ENCODE measurements around the gene ABHD14A.

The ABHD14A gene

DNA sequence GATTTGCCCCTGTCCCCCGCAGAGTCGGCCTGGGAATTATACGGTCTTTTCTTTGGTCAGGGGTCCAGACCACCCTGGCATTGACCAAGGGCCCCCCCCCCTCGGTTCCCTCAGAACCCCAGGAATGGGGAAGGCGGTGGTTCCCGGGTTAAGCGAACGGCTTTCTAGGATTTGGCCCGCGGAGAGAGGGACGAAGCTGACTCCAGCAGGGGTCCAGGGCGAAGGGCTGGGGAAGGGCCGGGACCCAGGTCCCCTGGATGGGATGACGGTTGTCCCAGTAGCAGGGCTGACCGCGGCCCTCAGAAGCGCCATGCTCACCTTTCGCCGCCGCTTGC is 33.4 kb upstream of the ABHD14A start:
- no peak for DNase-seq (ENCODE audit: low read depth)

DNA sequence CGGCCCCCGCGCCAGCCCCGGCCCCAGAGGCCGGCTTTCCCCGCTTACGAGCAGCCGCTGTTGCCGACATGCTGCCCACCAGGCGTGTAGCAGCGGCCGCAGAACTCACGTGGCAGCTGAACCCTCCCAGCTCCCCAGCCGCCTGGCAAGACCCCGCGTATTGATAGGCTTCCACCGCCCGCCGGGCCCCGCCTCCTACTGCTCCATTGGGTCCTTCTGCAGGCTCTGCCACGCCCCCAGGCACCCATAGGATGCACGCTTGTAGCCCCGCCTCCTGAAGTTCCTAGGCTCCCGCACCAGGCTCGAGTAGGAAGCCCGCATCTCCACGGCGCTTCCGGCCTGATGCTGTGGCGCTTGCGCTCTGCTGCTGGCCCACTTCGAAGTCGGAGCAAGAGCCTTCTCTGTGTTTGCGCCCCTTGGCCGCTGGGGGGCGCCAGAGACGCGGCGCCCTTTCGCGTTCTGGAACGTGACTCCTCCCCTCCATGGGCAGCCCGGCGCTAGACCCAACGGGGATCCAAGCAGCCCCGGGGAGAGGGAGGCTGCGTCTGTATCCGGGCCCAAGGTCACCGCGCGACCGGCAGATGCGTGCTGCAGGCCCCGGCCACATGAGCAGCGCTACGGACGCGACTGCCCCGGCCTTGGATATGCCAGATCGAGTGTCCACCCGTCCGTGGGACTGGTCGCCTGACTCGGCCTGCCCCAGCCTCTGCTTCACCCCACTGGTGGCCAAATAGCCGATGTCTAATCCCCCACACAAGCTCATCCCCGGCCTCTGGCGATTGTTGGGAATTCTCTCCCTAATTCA is 32.9 kb upstream of the ABHD14A start, which contains the start of the genes PARP3 and RRP9:
TSS of gene PARP3 (plus strand) at position 566 of the 805 bp plus-strand sequence. CDS start 993 bp downstream, outside the sequence.
TSS of gene RRP9 (minus strand) at position 107 of the 805 bp plus-strand sequence. CDS start at position 70, 37 bp downstream.
- peak; percentile 100 for DNase-seq (ENCODE audit: low read depth)

DNA sequence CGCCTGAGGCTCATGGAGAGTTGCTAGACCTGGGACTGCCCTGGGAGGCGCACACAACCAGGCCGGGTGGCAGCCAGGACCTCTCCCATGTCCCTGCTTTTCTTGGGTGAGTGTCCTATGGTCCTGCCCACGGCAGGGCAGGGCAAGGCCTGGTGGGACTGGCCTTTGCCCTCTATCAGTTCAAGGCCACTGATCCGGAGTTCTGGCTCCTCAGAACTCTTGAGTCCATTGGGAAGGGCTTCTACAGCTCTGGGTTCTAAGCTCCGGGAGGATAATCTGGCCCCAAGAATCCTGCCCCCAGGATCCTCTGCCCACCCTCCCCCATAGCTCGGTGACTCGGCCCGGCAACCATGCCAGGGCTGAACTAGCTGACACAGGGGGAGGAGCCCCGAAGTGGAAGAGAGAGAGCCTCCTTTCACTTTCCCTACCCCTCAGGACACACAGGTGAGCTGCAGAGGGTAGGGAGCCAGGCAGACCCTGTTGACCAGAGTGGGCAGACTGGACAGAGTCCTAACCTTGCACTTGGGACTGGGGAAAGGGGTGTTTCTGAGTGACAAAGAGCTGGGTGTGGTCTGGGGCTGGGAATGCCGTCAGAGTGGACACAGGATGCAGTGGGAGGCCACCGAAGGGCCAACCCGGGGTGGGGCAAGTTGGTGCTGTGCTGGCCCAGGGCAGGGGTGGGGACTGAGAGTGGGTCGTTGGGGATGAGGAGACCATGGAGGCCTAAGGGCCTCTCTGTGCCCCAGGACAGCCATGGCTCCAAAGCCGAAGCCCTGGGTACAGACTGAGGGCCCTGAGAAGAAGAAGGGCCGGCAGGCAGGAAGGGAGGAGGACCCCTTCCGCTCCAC is 32.0 kb upstream of the ABHD14A start:
- DNase-seq (ENCODE audit: low read depth) = peak; percentile 72

DNA sequence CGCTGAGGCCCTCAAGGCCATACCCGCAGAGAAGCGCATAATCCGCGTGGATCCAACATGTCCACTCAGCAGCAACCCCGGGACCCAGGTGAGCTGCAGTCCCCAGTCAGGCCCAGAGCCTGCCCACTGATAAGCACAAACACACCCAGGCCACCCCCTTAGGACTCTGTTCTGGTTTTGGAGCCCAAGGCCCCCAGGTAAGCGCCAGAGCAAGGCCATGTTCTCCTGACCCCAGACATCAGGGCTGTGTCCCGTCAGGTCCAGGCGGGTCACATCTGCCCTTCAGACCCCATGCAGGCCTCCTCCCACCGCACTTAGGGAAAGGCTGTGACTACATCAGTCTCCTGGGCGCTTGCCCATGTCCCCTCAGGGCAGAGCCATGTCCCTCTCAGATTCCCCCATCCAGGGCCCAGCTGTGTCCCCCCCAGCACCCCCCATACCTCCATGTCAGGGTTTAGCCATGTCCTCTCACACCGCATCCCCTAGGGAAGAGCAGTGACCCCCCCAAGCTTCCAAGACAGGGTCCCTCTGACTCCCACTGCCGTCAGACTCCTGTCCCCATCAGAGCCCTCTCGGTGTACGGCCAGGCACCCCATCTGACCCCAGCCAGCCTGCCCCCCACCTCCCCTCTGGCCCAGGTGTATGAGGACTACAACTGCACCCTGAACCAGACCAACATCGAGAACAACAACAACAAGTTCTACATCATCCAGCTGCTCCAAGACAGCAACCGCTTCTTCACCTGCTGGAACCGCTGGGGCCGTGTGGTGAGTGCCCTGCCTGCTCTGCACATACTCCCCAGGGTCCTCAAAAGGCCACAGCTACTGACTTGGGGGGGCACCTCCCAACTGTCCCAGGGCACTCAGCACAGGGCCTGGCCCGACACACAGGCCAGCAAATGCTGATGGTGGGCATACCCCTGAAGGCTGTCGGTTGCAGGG is 31.1 kb upstream of the ABHD14A start:
- DNase-seq (ENCODE audit: low read depth) = no peak

DNA sequence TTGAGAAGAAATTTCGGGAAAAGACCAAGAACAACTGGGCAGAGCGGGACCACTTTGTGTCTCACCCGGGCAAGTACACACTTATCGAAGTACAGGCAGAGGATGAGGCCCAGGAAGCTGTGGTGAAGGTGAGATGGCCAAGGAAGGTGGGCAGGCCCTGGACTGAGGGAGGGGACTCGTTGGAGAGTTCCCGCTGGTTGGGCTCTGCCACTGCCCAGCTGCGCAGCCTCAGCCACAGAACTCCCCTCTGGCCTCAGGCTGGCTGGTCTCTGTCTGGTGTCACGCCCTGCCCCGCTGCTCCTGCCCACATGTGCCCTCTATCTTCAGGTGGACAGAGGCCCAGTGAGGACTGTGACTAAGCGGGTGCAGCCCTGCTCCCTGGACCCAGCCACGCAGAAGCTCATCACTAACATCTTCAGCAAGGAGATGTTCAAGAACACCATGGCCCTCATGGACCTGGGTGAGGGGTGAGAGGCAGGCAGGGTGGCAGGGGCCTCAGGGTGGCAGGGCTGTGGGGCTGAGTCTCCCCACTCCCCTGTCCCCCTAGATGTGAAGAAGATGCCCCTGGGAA is 30.3 kb upstream of the ABHD14A start:
- no peak for DNase-seq (ENCODE audit: low read depth)

DNA sequence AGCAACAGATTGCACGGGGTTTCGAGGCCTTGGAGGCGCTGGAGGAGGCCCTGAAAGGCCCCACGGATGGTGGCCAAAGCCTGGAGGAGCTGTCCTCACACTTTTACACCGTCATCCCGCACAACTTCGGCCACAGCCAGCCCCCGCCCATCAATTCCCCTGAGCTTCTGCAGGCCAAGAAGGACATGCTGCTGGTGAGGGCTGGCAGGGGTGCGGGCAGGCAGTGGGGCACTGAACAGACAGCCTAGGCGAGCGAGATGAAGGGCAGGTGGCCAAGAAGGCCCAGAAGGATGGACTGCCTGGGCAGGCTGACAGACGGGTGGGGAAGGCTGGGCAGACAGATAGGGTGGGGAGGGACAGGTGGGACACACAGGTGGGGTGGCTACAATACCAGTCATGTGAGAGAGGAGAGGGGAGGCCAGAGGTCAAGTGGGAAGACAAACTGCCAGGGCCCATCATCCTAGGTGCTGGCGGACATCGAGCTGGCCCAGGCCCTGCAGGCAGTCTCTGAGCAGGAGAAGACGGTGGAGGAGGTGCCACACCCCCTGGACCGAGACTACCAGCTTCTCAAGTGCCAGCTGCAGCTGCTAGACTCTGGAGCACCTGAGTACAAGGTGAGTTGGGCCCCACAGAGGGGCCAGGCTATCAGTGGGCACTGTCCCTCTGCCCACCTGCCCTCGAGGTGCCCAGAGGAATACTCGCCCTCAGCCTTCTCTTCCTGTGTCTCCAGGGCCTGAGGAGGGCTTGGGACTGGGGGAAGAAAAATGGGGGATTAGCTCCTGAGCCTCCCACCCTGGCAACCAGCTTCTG is 29.6 kb upstream of the ABHD14A start:
- no peak for DNase-seq (ENCODE audit: low read depth)

DNA sequence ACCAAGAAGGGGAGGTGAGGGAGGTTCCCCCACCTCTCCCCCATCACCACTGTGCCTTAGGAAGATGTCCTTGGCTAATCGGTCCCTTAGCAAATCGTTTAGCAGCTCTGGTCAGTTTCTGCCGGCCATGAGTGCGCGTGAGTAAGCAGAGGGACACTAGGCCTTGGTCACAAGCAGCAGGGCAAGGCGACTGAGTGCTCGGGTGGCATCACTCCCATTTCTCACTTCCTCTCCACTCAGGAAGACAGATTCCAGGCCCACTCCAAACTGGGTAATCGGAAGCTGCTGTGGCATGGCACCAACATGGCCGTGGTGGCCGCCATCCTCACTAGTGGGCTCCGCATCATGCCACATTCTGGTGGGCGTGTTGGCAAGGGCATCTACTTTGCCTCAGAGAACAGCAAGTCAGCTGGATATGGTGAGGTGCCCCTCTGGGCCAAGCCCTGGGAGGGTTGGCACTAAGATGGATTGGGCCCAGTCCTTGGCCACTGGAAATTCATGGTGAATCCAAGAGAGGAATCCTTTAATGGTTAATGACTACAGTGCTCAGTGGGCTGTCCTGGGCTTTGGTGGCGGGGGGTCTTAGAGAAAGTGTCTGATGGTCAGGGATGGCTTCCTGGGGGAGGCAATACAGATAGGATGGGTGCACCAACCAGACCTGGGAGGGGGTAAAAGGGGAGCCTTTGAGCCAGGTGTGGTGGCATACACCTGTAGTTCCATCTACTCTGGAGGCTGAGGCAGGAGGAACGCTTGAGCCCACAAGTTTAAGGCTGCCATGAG is 28.7 kb upstream of the ABHD14A start:
- DNase-seq (ENCODE audit: low read depth) = no peak

DNA sequence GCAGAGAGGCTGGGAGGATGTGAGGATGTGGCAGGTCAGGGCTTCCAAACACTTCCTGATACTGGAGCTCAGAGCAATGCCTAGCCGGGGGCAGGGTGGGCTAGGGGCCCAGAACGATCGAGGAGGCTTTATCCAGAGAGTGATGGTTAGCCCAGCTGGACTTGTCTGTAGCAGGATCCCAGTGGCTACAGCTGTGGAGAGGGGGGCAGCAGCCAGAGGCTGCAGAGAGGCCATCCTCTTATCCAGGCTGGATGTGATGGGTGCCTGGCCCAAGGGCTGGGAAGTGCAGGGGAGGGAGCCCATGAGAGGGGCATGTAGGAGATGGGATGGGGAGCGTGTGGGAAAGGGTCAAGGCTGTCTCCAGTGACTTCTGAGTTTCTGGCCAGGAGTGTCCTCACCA is 28.1 kb upstream of the ABHD14A start:
- no peak for DNase-seq (ENCODE audit: low read depth)

DNA sequence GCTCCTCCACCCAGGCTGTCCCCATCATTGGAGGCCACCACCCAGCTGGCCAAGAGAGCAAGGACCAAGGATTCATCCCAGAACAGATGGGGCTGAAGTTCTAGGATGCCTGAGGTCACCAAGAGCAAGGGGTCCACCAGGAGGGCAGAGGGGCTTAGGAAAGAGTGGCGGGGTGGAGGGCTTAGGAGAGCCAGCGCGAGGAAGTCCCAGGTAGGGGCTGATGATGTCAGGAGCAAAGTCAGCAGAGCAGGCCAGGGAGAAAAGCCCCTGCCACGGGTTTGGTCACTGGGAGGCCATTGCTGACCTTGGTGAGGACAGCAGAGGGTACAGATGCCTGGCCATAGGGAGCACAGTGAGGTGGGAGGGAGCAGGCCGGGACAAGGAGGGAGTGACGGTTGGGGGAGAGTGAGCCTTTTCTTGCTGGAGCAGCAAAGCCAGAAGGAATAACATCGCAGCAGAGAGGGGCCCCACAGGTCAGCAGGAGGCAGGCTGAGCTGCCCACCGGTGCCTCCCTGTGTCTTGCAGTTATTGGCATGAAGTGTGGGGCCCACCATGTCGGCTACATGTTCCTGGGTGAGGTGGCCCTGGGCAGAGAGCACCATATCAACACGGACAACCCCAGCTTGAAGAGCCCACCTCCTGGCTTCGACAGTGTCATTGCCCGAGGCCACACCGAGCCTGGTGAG is 27.5 kb upstream of the ABHD14A start:
- no peak for DNase-seq (ENCODE audit: low read depth)

DNA sequence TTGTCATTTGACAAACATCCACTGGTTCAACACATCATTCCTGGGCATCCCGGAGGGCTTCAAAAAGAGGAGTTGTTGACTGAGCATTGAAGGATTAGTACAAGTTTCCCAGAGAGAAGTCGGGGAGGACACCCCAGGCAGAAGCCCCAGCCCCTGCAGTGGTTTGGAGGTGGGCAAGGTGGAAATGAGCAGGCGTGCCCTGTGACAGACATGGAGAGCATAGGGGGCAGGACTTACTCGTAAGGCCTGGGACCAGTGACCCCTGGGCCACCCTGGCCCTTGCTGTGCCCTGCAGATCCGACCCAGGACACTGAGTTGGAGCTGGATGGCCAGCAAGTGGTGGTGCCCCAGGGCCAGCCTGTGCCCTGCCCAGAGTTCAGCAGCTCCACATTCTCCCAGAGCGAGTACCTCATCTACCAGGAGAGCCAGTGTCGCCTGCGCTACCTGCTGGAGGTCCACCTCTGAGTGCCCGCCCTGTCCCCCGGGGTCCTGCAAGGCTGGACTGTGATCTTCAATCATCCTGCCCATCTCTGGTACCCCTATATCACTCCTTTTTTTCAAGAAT is 26.8 kb upstream of the ABHD14A start:
- no peak for DNase-seq (ENCODE audit: low read depth)

DNA sequence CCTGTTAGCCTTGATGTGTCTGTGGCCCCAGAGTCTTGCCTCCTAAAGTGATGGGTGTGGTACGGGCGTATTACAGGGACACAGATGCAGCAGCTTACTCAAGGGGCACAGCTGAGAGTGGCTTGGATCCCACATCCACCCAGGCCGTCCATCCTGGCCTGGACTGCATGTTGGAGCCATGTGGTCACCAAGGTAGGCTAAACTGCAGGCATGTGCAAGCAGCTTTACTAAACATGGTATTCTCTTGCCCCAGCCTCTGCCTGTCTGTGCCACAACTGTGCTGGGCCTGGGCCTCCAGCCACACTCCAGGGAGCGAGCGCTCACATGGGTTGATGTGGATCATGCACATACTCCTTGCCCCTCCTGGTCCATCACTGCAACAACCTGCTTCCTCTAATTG is 25.7 kb upstream of the ABHD14A start:
- DNase-seq (ENCODE audit: low read depth) = no peak

DNA sequence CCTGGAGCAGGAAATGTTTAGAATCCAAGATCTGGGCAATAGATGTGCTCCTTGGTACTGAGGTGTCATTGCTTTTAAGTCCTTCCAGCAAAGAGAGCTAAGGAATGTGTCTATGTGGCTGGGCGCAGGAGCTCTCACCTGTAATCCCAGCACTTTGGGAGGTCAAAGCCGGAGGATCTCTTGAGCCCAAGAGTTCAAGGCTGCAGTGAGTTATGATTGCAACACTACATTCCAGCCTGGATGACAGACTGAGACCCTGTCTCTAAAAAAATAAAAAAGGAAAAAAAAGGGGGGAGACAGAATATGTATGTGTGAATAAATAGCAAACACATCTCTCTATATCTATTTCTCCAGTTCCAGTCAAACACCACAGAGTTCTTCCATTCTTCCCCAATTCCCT is 24.0 kb upstream of the ABHD14A start:
- no peak for DNase-seq (ENCODE audit: low read depth)

DNA sequence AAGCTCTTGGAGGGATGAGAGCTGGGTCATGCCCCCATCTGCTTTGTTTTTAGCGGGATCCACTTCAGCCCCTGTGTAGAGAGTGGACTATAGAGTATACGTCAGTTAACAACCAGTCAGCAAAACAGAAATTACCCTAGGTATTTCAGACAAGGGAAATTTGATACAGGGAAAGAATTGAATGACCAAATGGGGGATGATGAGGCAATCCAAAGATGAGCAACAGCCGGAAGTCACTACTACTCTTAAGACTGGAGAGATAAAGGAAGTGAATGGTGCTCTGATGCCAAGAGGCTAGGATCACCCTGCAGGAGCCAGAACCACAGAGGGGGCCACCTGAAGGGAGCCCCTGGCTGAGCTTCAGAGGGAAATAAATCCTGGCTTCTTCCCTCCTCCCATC is 21.4 kb upstream of the ABHD14A start:
- no peak for DNase-seq (ENCODE audit: low read depth)

DNA sequence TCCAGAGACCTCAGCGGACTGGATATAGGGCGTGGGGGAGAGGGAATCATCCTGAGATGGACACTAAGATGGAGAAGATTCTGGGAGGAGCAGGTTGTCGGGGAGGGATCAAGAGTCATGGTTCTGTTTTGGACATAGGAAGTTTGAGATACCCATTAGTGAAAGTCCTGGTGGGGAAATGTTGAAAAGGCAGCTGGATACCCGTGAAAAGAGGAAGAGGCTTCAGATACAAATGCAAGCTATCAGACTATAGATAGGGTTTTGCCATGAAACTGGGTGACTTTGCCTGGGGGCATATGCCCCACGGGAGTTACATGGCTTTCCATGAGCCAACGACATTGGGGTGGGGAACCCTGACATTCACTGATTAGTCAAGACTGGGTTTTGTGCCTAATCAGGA is 20.8 kb upstream of the ABHD14A start:
- DNase-seq (ENCODE audit: low read depth) = no peak

DNA sequence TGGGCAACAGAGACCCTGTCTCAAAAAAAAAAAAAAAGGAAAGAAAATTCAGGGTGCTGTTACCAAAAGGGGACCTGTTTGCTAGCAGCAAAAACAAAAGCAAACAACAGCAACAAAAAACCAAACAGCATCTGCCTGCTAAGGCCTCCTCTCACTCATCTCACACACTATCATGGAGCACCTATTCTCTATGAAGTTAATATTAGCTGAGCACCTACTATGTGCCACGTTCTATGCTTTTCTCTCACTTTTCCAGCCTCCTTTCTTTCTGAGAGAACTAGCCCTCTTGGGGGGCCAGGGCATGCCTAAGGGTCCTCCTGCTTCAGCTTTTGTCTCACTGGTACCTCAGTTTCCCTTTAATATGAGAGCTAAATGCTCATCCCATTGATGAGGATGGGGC is 20.2 kb upstream of the ABHD14A start:
- DNase-seq (ENCODE audit: low read depth) = no peak

DNA sequence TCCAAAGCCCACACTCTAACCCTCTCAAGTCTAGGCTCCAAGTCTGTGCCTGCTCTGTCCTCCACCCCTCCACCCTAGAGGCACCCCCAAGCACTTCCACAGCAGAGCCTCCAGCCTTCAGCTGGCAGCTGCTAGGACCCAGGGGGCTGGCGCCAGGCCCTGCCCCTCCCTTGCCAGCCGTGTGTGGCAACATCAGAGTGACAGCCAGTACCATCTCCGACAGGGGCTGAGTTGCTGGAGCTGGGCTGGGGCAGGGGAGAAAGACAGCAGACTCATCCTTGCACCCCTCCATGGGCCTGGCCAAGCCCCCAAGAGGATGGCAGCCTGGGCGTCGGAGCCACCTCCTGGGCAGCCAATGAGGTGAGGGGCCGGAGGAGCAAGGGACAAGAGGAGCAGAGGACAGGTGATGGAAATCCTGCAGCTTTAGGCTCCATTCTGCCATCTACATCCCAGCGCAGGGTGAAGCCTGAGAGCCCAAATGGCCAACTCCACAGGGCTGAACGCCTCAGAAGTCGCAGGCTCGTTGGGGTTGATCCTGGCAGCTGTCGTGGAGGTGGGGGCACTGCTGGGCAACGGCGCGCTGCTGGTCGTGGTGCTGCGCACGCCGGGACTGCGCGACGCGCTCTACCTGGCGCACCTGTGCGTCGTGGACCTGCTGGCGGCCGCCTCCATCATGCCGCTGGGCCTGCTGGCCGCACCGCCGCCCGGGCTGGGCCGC is 19.5 kb upstream of the ABHD14A start, which contains the start of gene GPR62:
TSS of gene GPR62 (plus strand) at position 207 of the 718 bp plus-strand sequence. CDS start at position 479, 272 bp downstream.
- DNase-seq (ENCODE audit: low read depth) = no peak

DNA sequence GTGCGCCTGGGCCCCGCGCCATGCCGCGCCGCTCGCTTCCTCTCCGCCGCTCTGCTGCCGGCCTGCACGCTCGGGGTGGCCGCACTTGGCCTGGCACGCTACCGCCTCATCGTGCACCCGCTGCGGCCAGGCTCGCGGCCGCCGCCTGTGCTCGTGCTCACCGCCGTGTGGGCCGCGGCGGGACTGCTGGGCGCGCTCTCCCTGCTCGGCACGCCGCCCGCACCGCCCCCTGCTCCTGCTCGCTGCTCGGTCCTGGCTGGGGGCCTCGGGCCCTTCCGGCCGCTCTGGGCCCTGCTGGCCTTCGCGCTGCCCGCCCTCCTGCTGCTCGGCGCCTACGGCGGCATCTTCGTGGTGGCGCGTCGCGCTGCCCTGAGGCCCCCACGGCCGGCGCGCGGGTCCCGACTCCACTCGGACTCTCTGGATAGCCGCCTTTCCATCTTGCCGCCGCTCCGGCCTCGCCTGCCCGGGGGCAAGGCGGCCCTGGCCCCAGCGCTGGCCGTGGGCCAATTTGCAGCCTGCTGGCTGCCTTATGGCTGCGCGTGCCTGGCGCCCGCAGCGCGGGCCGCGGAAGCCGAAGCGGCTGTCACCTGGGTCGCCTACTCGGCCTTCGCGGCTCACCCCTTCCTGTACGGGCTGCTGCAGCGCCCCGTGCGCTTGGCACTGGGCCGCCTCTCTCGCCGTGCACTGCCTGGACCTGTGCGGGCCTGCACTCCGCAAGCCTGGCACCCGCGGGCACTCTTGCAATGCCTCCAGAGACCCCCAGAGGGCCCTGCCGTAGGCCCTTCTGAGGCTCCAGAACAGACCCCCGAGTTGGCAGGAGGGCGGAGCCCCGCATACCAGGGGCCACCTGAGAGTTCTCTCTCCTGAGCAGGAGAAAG is 18.7 kb upstream of the ABHD14A start:
- no peak for DNase-seq (ENCODE audit: low read depth)
